GM12878 (cell line): ENCODE measurements around the gene CAMK1. TPM values are rescaled to one million over a fixed set of nuclear protein-coding genes. Genes with fewer than 3 reads are reported as not detected.

ENCODE experiments used
- ATAC-seq: fragments of 200-7000 bp; cut with Tn5 transposase; 3 replicates; pipeline ENCODE4 v1.9.1; 2020; ENCODE audit warnings: mild to moderate bottlenecking, moderate library complexity
- BruUV-seq: library from RNA; stranded (reverse); fragments of 400-500 nt; replicated peaks from 2 replicates; lab custom pipeline; 2021; lab: Mats Ljungman, UMichigan
- CTCF ChIA-PET: fragments of 300-600 bp; sonication (Branson Sonifier 250); formaldehyde crosslinking; extraction: SDS; loops from one replicate; lab custom pipeline; 2021; ENCODE audit warnings: inconsistent platforms; lab: Yijun Ruan, JAX
- POLR2A ChIA-PET: fragments of 350-600 bp; formaldehyde crosslinking; extraction: SDS; loops from one replicate; lab custom pipeline; 2021; ENCODE audit warnings: inconsistent platforms; lab: Charles Lee
- RAD21 ChIA-PET: fragments of 300-600 bp; sonication (Branson Sonifier 250); formaldehyde crosslinking; loops from one replicate; lab custom pipeline; 2023; ENCODE audit warnings: antibody characterized with exemption; ENCODE audit not compliant: unreplicated experiment; lab: Charles Lee
- SMC1A ChIA-PET: fragments of 300-600 bp; sonication (Branson Sonifier 250); formaldehyde crosslinking; loops from one replicate; lab custom pipeline; 2023; ENCODE audit not compliant: unreplicated experiment, uncharacterized antibody; lab: Charles Lee
- DNase-seq: peaks from one replicate; pipeline ENCODE4 v3.0.0-alpha.2; 2011; ENCODE audit warnings: low read depth, low spot score
- FAIRE-seq: peaks from 3 replicates; lab custom pipeline; 2011; peaks lifted over from hg19 to GRCh38; lab: Jason Lieb, UNC
- H2AFZ ChIP-seq: 2 replicates; pipeline ENCODE4 v1.6.0; 2011; ENCODE audit warnings: low read depth, low read length, control low read depth; ENCODE audit not compliant: control insufficient read depth
- H3K27ac ChIP-seq: 2 replicates; pipeline ENCODE4 v1.5.1; 2011; ENCODE audit warnings: control low read depth; ENCODE audit not compliant: control insufficient read depth, insufficient read depth
- H3K27me3 ChIP-seq, 2 experiments: replicated peaks in 1 of 2; 2 replicates each; pipeline versions ENCODE4 v1.6.0 to v1.6.1; 2011; ENCODE audit warnings: low read length in 1 of 2; ENCODE audit not compliant: control insufficient read depth in 2 of 2, insufficient read depth in 2 of 2
- H3K36me3 ChIP-seq, 2 experiments: 2 replicates each; pipeline ENCODE4 v1.5.1; 2011; ENCODE audit warnings: low read length in 1 of 2; ENCODE audit not compliant: control insufficient read depth in 2 of 2, insufficient read depth in 2 of 2
- H3K4me1 ChIP-seq: 2 replicates; pipeline ENCODE4 v1.6.1; 2011; ENCODE audit warnings: mild to moderate bottlenecking, low read length, moderate library complexity, mixed read lengths; ENCODE audit not compliant: control insufficient read depth, insufficient read depth
- H3K4me2 ChIP-seq: 2 replicates; pipeline ENCODE4 v1.6.0; 2011; ENCODE audit warnings: control low read depth; ENCODE audit not compliant: control insufficient read depth, insufficient read depth
- H3K4me3 ChIP-seq: fragments of 200-600 bp; sonication (generic); 2 replicates; pipeline ENCODE4 v1.5.1; 2016
- H3K79me2 ChIP-seq: 2 replicates; pipeline ENCODE4 v1.6.0; 2011; ENCODE audit warnings: low read length; ENCODE audit not compliant: control insufficient read depth, insufficient read depth
- H3K9ac ChIP-seq: 2 replicates; pipeline ENCODE4 v1.8.0; 2011; ENCODE audit warnings: low read length, control low read depth, mixed read lengths; ENCODE audit not compliant: control insufficient read depth, insufficient read depth
- H3K9me3 ChIP-seq: replicated peaks from 3 replicates; pipeline ENCODE4 v1.5.1; 2011; ENCODE audit warnings: mild to moderate bottlenecking, low read length; ENCODE audit not compliant: control insufficient read depth, insufficient read depth
- H4K20me1 ChIP-seq: 2 replicates; pipeline ENCODE4 v1.6.0; 2011; ENCODE audit not compliant: control insufficient read depth, insufficient read depth
- E4F1 ChIP-seq: fragments of 450-650 bp; IDR thresholded peaks from 2 replicates; pipeline ENCODE4 v1.6.1; 2018; ENCODE audit warnings: borderline replicate concordance, mild to moderate bottlenecking; ENCODE audit not compliant: partially characterized antibody
- GATAD2B ChIP-seq: fragments of 450-650 bp; conservative IDR thresholded peaks from 2 replicates; pipeline ENCODE4 v1.6.1; 2017; ENCODE audit warnings: low read depth, mild to moderate bottlenecking, moderate library complexity
- HDAC2 ChIP-seq: fragments of 200-600 bp; sonication (generic); IDR thresholded peaks from 2 replicates; pipeline ENCODE4 v1.6.1; 2017
- IKZF1 ChIP-seq: fragments of 450-650 bp; conservative IDR thresholded peaks from 2 replicates; pipeline ENCODE4 v1.6.1; 2017; ENCODE audit warnings: antibody characterized with exemption, mild to moderate bottlenecking
- IKZF2 ChIP-seq, 2 experiments: fragments of 450-650 bp; IDR thresholded peaks; 2 replicates each; pipeline ENCODE4 v1.6.1; 2017; ENCODE audit warnings: mild to moderate bottlenecking in 2 of 2, moderate library complexity in 2 of 2
- IRF4 ChIP-seq: IDR thresholded peaks from 2 replicates; pipeline ENCODE4 v1.6.1; 2011; ENCODE audit warnings: low read depth, low read length
- MEF2A ChIP-seq: IDR thresholded peaks from 2 replicates; pipeline ENCODE4 v1.6.1; 2011; ENCODE audit warnings: low read depth, mild to moderate bottlenecking, low read length, moderate library complexity; ENCODE audit not compliant: insufficient read depth
- MYC ChIP-seq: IDR thresholded peaks from 2 replicates; pipeline ENCODE4 v1.6.1; 2011; ENCODE audit warnings: mild to moderate bottlenecking, low read length, moderate library complexity, inconsistent platforms; ENCODE audit not compliant: insufficient read depth, insufficient replicate concordance, insufficient read length, severe bottlenecking
- SRF ChIP-seq, 2 experiments: IDR thresholded peaks; 2 replicates each; pipeline ENCODE4 v1.6.1; 2011; ENCODE audit warnings: low read depth in 2 of 2, low read length in 2 of 2, mild to moderate bottlenecking in 1 of 2, moderate library complexity in 1 of 2
- TCF12 ChIP-seq: IDR thresholded peaks from 2 replicates; pipeline ENCODE4 v1.6.1; 2011; ENCODE audit warnings: low read depth, mild to moderate bottlenecking, low read length
- YY1 ChIP-seq: IDR thresholded peaks from 2 replicates; pipeline ENCODE4 v1.6.1; 2011; ENCODE audit warnings: low read depth, mild to moderate bottlenecking, low read length
- ZZZ3 ChIP-seq: IDR thresholded peaks from 2 replicates; pipeline ENCODE4 v1.6.1; 2011; ENCODE audit warnings: low read depth; ENCODE audit not compliant: control insufficient read depth, insufficient read length
- WGBS: methylation state at CpG from one replicate; pipeline ENCODE4 v1.1.6; 2016; ENCODE audit warnings: low lambda C conversion rate; ENCODE audit not compliant: insufficient replicate concordance, insufficient coverage; ENCODE audit errors: missing lambda C conversion rate; 5-methylcytosine and 5-hydroxymethylcytosine counted together
- in situ Hi-C: fragments of 300-500 bp; cut with MboI; formaldehyde crosslinking; loops from 9 replicates; pipeline ENCODE4 v1.14.3; 2018; ENCODE audit warnings: mixed read lengths
- intact Hi-C: fragments of 100-400 bp; cut with micrococcal nuclease; formaldehyde crosslinking; loops from one replicate; pipeline ENCODE4 v1.14.2; 2022; ENCODE audit not compliant: unreplicated experiment
- polyA plus RNA-seq, 11 experiments: library from polyadenylated mRNA; depleted of rRNA in 4 of 11; unstranded in 6 of 11; stranded (reverse) in 5 of 11; fragments of >200 nt; fragmentation: Nextera tagmentation in 4 of 11; fragmentation: Illumina TruSeq in 1 of 11; extraction: Ambion mirVana in 4 of 11; extraction: Trizol in 1 of 11; gene quantifications; 1 replicate in 1 of 11; 2 replicates in 10 of 11; pipeline versions ENCODE4 v1.2.1 to v1.2.3, GENCODE V29; 2011 to 2016; ENCODE audit warnings: inconsistent platforms in 2 of 11, missing spikeins in 2 of 11, low read depth in 1 of 11
- total RNA-seq, 4 experiments: library from RNA; depleted of rRNA in 3 of 4; stranded (reverse); fragments of >200 nt in 3 of 4; fragmentation: Illumina TruSeq in 1 of 4; extraction: Trizol in 1 of 4; gene quantifications; 2 replicates each; pipeline versions ENCODE4 v1.2.1 to v1.2.3, GENCODE V29; 2013 to 2021
- TF ChIP-seq, protein P1 (sequence below), 3 experiments: IDR thresholded peaks in 2 of 3; conservative IDR thresholded peaks in 1 of 3; 2 replicates each; pipeline ENCODE4 v1.5.1; 2011; ENCODE audit warnings: low read depth in 3 of 3, low read length in 3 of 3, mild to moderate bottlenecking in 3 of 3, control low read depth in 2 of 3, moderate library complexity in 2 of 3, inconsistent platforms in 1 of 3, mixed read lengths in 1 of 3; ENCODE audit not compliant: control insufficient read depth in 2 of 3, insufficient read depth in 1 of 3; ENCODE audit errors: extremely low read depth in 1 of 3
- TF ChIP-seq, protein P2 (sequence below): fragments of 450-650 bp; conservative IDR thresholded peaks from 2 replicates; pipeline ENCODE4 v1.6.1; 2017; ENCODE audit warnings: mild to moderate bottlenecking, moderate library complexity

The CAMK1 gene
- total and polyA plus RNA-seq, 10 of the 15 experiments (the other 5 are each of a cell fraction or from before 2014, with no cell fraction given), result 0.24 to 2.1 (median 0.51) TPM; not detected in 2

GRCh38 chr3:9721700-9722060 lies 48.1 kb downstream of the CAMK1 start:
- in situ Hi-C loops (no loop called here), intact Hi-C loops (no loop called here)
- Histone ChIP-seq H3K4me2 (no peak overlapping the region), H3K36me3 (no peaks in the 10 kb centered on the region), H3K9me3 (no peaks in the 10 kb centered on the region), H3K4me1 (no peaks in the 10 kb centered on the region), H2AFZ (no peak overlapping the region), H3K79me2 (no peaks in the 10 kb centered on the region), H4K20me1 (no peaks in the 10 kb centered on the region), H3K27me3 (no peaks in the 10 kb centered on the region; a peak in 2 of 4 replicates), H3K9ac (no peak overlapping the region), H3K4me3 (no peak overlapping the region), H3K27ac (no peak overlapping the region)
- RAD21 ChIA-PET, result interaction anchor here (1.0 to 1.5 kb wide), 2 partner anchors 17 to 368 kb away, joined by 3 to 5 read pairs; no protein-coding TSS in a partner anchor
- ATAC-seq (no peak), DNase-seq (no peak), FAIRE-seq (no peak)
- CTCF ChIA-PET, result interaction anchor here (0.6 to 3.0 kb wide), 4 partner anchors 9 to 218 kb away, joined by 3 to 15 read pairs (median 5); partner anchors contain the start of gene BRPF1
- BruUV-seq, result no TSS peak
- SMC1A ChIA-PET, result interaction anchor here (1.4 to 2.2 kb wide), 2 partner anchors 14 to 217 kb away, joined by 3 to 5 read pairs; no protein-coding TSS in a partner anchor
- POLR2A ChIA-PET, result no interaction called here
- WGBS, result 36% methylated on average over 2 of the region's 2 CpGs
- TF ChIP-seq MEF2A, result no peak
- no peak for TF ChIP-seq MYC
- TF ChIP-seq TCF12, result no peak
- no peak for TF ChIP-seq IRF4
- TF ChIP-seq, protein P1, sequence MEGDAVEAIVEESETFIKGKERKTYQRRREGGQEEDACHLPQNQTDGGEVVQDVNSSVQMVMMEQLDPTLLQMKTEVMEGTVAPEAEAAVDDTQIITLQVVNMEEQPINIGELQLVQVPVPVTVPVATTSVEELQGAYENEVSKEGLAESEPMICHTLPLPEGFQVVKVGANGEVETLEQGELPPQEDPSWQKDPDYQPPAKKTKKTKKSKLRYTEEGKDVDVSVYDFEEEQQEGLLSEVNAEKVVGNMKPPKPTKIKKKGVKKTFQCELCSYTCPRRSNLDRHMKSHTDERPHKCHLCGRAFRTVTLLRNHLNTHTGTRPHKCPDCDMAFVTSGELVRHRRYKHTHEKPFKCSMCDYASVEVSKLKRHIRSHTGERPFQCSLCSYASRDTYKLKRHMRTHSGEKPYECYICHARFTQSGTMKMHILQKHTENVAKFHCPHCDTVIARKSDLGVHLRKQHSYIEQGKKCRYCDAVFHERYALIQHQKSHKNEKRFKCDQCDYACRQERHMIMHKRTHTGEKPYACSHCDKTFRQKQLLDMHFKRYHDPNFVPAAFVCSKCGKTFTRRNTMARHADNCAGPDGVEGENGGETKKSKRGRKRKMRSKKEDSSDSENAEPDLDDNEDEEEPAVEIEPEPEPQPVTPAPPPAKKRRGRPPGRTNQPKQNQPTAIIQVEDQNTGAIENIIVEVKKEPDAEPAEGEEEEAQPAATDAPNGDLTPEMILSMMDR (IDR thresholded peaks at IDR 0.05 in 2 of 3, conservative IDR thresholded peaks at IDR 0.05 in 1 of 3; ENCODE audit: control insufficient read depth in 2 of 3, extremely low read depth in 1 of 3, insufficient read depth in 1 of 3, low read depth in 3 of 3, low read length in 3 of 3), result no peak
- TF ChIP-seq, protein P2, sequence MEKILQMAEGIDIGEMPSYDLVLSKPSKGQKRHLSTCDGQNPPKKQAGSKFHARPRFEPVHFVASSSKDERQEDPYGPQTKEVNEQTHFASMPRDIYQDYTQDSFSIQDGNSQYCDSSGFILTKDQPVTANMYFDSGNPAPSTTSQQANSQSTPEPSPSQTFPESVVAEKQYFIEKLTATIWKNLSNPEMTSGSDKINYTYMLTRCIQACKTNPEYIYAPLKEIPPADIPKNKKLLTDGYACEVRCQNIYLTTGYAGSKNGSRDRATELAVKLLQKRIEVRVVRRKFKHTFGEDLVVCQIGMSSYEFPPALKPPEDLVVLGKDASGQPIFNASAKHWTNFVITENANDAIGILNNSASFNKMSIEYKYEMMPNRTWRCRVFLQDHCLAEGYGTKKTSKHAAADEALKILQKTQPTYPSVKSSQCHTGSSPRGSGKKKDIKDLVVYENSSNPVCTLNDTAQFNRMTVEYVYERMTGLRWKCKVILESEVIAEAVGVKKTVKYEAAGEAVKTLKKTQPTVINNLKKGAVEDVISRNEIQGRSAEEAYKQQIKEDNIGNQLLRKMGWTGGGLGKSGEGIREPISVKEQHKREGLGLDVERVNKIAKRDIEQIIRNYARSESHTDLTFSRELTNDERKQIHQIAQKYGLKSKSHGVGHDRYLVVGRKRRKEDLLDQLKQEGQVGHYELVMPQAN, result no peak
- no peak for TF ChIP-seq ZZZ3
- no peak for TF ChIP-seq YY1
- no peak for TF ChIP-seq HDAC2
- TF ChIP-seq SRF (IDR thresholded peaks at IDR 0.05; ENCODE audit: low read depth in 2 of 2, low read length in 2 of 2), result no peak
- TF ChIP-seq GATAD2B, result no peak
- TF ChIP-seq IKZF2 (IDR thresholded peaks at IDR 0.05), result no peak
- no peak for TF ChIP-seq IKZF1
- no peak for TF ChIP-seq E4F1
